ENCODE results near the gene BCAS3.

Gene BCAS3

DNA sequence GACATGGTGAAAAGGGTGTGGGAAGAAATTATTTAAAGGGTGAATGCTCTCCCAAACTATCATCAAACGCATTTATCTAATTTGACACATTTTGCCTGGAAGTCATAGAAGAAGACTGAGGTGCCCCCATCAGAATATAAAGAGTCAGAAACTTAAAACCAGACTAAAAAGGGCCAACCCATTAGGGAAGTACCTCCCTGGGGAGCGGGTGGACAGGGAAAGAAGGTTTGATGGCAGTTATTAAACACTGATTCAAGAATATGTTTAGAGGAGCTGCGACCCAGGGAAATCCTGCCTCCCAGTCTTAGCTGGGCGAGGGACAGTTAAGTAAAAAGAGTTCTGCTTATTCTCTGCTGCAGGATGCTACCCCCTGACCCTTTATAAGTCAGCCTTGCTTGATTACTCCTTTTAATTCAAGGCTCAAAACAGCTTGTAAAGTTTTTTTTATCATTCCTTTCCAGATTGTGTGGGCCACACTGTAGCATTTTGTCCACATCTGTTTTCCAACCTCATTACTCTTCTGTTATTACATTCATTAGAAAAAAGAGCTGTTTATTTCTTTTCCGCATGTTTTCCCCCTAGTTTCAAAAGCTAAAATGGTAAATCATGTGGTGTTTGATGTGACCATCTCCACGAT, 583.5 kb downstream of the BCAS3 start:
- DNase-seq = no peak
- H3K4me3 Mint-ChIP-seq = no peak overlapping the region
- no peaks in the 10 kb centered on the region for H3K27me3 Mint-ChIP-seq (ENCODE audit: low read depth, poor library complexity)
- TF ChIP-seq, protein P1, sequence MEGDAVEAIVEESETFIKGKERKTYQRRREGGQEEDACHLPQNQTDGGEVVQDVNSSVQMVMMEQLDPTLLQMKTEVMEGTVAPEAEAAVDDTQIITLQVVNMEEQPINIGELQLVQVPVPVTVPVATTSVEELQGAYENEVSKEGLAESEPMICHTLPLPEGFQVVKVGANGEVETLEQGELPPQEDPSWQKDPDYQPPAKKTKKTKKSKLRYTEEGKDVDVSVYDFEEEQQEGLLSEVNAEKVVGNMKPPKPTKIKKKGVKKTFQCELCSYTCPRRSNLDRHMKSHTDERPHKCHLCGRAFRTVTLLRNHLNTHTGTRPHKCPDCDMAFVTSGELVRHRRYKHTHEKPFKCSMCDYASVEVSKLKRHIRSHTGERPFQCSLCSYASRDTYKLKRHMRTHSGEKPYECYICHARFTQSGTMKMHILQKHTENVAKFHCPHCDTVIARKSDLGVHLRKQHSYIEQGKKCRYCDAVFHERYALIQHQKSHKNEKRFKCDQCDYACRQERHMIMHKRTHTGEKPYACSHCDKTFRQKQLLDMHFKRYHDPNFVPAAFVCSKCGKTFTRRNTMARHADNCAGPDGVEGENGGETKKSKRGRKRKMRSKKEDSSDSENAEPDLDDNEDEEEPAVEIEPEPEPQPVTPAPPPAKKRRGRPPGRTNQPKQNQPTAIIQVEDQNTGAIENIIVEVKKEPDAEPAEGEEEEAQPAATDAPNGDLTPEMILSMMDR (IDR thresholded peaks at IDR 0.05) = no peak
- H3K9me3 Mint-ChIP-seq = no peaks in the 10 kb centered on the region
- no peaks in the 10 kb centered on the region for H3K36me3 Mint-ChIP-seq (ENCODE audit: low read depth)
- H3K4me1 Mint-ChIP-seq = peaks cover 37% of the 10 kb centered on the region
- peak overlapping the region; percentile 82 for H3K27ac Mint-ChIP-seq

DNA sequence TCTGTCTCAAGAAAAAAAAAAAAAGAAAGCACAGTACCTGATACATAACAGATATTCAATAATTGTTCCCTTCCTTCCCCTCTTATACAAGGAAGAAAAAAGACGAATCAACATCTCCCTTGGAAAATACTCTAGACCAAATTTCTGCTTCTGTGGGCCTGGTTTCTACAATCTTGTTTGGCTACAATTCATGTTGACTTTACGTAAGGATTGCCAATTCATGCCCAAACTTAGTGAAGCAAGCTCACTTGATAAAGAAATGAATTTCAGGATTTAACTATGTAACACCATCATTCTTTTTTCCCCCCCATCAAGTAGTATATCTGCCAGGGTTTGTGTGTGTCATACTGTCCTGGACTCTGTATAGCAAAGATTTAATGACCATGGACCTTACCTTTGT, 587.7 kb downstream of the BCAS3 start:
- Mint-ChIP-seq H3K27ac (no peak overlapping the region), H3K36me3 (ENCODE audit: low read depth) (no peaks in the 10 kb centered on the region), H3K4me3 (no peak overlapping the region), H3K4me1 (peaks cover 20% of the 10 kb centered on the region), H3K9me3 (no peaks in the 10 kb centered on the region), H3K27me3 (ENCODE audit: low read depth, poor library complexity) (peaks cover 3% of the 10 kb centered on the region)
- no peak for DNase-seq
- TF ChIP-seq, protein P1 (IDR thresholded peaks at IDR 0.05) = no peak

DNA sequence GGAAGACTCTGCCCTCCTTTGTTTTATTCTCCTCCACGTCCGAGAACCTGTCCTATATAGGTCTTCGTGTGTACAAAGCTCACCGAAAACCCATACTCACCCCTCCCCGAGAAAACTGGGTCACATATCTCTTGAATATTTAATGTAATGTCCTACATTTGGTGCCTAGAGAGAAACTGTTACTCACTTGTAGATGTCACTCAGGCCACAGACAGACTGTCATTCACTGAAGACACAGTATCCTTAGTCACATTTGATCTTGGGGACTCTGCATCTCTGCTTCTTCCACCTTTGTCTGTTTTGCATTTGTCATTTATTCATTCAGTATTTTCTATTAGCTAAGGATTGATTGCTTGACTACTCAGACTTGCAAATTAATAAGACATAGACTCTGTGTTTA, 590.2 kb downstream of the BCAS3 start:
- no peaks in the 10 kb centered on the region for H3K9me3 Mint-ChIP-seq
- peaks cover 4% of the 10 kb centered on the region for H3K4me1 Mint-ChIP-seq
- no peaks in the 10 kb centered on the region for H3K36me3 Mint-ChIP-seq (ENCODE audit: low read depth)
- peaks cover 3% of the 10 kb centered on the region for H3K27me3 Mint-ChIP-seq (ENCODE audit: low read depth, poor library complexity)
- no peak overlapping the region for H3K4me3 Mint-ChIP-seq
- no peak for DNase-seq
- TF ChIP-seq, protein P1 (IDR thresholded peaks at IDR 0.05) = no peak
- peak overlapping the region; percentile 10 for H3K27ac Mint-ChIP-seq

DNA sequence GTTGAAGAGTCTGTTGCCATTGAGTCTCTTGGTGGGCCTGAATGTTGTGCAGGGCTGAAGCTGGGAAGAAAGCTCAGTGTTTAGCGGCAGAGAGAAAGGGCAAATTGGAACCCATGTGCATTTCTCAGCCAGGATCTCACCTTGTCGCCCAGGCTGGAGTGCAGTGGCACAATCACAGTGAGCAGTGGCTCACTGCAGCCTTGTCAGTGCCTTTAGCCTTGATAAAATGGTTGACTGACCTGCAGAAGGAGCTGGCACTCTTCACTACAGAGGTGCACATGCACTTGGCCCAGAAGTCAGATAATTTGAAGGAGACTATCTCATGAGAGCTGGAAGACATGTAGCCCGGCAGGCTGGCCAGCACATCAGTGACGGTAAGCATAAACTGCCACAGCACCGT, 597.7 kb downstream of the BCAS3 start:
- Mint-ChIP-seq H3K9me3 (no peaks in the 10 kb centered on the region), H3K4me1 (peaks cover 5% of the 10 kb centered on the region), H3K27ac (no peak overlapping the region), H3K27me3 (ENCODE audit: low read depth, poor library complexity) (peaks cover 12% of the 10 kb centered on the region), H3K36me3 (ENCODE audit: low read depth) (no peaks in the 10 kb centered on the region), H3K4me3 (no peak overlapping the region)
- TF ChIP-seq, protein P1 (IDR thresholded peaks at IDR 0.05) = no peak
- DNase-seq = no peak

DNA sequence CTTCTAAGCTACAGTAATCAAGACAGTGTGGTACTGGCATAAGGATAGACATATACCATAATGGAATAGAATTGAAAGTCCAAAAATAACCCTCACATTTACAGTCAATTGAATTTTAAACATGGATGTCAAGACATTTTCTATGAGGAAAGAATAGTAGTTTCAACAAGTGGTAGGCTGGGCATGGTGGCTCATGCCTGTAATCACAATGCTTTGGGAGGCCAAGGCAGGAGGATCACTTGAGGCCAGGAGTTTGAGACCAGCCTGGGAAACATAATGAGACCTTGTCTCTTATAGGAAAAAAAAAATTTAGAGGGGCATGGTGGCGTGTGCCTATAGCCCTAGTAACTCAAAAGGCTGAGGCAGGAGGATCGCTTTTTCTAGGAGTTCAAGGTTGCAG, 599.2 kb downstream of the BCAS3 start:
- Mint-ChIP-seq H3K36me3 (ENCODE audit: low read depth) (no peaks in the 10 kb centered on the region), H3K4me1 (peaks cover 5% of the 10 kb centered on the region), H3K9me3 (no peaks in the 10 kb centered on the region), H3K27me3 (ENCODE audit: low read depth, poor library complexity) (peaks cover 19% of the 10 kb centered on the region), H3K27ac (no peak overlapping the region), H3K4me3 (no peak overlapping the region)
- no peak for DNase-seq
- TF ChIP-seq, protein P1 (IDR thresholded peaks at IDR 0.05) = no peak

DNA sequence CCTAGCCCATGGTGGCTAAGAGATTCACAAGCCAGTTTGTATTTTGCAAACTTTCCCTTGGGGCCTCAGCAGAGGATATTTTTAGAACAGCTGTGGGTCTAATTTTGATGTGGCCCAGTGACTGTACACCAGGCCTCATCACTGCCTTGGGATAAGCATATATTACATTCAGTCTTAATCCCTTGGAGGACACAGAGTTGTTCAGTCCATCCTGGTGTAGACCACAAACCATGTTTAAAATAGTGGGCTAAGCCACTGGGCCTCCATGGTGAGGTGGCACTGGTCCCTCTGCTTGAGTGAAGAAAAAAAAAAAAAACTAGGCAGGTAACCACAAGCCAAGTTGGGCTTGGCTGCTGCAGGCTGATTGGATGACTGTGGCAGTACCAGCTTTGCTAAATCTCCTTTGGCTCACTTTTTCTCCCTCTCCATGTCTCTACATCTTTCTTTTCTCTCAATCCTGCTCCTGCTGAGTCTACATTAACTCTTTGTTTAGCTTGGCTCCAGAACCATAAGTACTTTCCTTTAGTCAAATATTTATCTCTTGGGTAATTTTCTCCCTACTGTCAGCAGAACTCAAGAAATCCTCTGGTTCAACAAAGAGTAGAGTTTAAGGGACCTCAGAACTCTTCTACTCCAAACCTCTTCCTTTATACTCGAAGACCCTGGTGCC, 602.0 kb downstream of the BCAS3 start:
- Mint-ChIP-seq H3K27me3 (ENCODE audit: low read depth, poor library complexity) (peaks cover 20% of the 10 kb centered on the region), H3K27ac (no peak overlapping the region), H3K9me3 (peaks cover 14% of the 10 kb centered on the region), H3K36me3 (ENCODE audit: low read depth) (peaks cover 14% of the 10 kb centered on the region), H3K4me3 (no peak overlapping the region), H3K4me1 (peaks cover 13% of the 10 kb centered on the region)
- TF ChIP-seq, protein P1 (IDR thresholded peaks at IDR 0.05) = no peak
- no peak for DNase-seq

All from nephron progenitor cell (in vitro differentiated cells).